ENCODE measurements around the gene EP400.
A peak's percentile ranks its signal among the peaks of the same experiment; 100 is the strongest.

Gene EP400

GRCh38 chr12:131927110-131928079 is 22.3 kb upstream of the EP400 start:
- DNase-seq, result no peak

DNA sequence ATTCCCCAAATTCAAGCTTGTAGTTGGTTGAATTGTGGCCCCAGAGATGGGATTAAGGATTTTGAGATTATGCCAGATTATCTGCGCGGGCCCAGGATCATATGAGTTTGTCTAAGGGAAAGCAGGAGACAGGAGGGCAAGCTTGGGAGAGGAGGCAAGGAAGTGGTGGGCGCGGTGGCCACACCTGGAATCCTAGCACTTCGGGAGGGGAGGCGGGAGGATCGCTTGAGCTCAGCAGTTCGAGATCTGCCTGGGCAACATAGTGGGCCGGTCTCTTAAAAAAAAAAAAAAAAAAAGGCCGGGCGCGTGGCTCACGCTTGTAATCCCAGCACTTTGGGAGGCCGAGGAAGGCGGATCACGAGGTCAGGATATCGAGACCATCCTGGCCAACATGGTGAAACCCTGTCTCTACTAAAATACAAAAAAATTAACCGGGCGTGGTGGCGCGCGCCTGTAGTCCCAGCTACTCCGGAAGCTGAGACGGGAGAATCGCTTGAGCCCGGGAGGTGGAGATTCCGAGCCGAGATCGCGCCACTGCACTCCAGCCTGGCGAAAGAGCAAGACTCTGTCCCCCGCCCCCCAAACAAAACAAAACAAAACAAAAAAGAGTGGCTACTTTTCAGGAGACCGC is 21.5 kb upstream of the EP400 start:
- no peak for DNase-seq

DNA sequence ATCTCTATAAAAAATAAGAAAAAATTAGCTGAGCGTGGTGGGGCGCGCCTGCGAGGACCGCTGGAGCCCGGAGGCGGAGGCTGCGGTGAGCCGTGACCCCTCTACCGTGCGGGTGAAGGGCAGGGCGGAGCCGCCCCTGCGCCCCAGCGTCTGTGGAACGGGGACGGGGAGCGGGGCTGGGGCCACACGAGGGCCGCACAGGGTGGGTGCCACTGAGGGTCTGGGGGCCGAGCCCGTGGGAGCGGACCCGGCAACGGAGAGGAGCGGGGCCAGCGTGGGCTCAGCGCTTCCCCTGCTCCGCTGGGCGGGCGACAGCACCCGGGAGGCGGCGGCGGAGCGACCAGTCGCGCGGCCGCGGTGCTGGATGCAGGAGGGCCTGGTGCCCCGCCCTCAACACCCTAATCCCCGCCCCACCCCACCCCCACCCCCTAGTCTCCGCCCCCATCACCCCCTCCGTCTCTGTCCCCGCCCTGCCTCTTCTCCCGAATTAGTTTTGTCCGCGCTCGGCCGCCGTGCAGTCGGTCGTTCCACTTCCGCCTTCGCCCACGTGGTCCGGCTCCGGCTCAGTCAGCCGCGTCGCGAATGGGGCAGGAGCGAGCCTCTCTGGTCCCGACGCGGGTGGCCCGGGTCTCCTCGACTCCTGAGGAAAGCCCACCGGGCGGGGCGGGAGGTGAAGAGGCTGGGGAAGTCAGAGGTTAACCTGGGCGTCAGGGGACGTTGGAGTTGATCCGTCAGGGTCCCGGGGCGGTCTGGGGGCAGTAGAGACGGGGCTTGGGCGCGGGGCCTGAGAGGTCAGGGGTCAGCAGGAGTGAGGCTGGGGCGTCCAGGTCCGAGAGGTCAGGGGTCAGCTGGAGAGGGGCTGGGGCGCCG is 20.8 kb upstream of the EP400 start, which contains the start of gene PUS1:
Gene PUS1, plus strand, starts transcription at position 566 of the 870 bp plus-strand sequence. CDS start 447 bp downstream, outside the sequence.
- DNase-seq, result peak; percentile 91

GRCh38 chr12:131929581-131930456 is 19.9 kb upstream of the EP400 start:
- no peak for DNase-seq

- no peak for DNase-seq
Observed at GRCh38 chr12:131930510-131930909, 19.2 kb upstream of the EP400 start.

GRCh38 chr12:131933387-131933786 is 16.4 kb upstream of the EP400 start:
- no peak for DNase-seq

DNA sequence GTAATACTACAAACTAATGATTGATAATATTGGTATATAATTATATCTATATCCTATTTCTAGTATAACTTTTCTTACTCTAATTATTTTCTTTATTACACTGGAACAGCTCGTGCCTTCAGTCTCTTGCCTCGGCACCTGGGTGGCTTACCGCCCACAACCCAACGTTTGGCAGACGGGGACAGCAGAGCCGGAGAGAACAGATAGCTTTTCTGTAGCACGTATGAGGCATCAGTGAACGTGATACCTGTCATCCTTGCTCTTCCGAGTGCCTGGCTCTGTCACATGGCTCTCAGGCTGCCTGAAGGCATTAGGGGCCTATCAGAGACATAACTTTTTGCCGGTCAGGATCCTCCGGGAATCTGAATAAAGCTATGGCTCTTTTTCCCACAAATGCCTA is 15.2 kb upstream of the EP400 start:
- DNase-seq, result no peak

GRCh38 chr12:131938082-131938481 is 11.7 kb upstream of the EP400 start:
- DNase-seq, result no peak

- DNase-seq, result no peak
Observed at GRCh38 chr12:131939007-131939406, 10.7 kb upstream of the EP400 start.

- DNase-seq, result no peak
Observed at GRCh38 chr12:131940141-131940547, 9.6 kb upstream of the EP400 start.

DNA sequence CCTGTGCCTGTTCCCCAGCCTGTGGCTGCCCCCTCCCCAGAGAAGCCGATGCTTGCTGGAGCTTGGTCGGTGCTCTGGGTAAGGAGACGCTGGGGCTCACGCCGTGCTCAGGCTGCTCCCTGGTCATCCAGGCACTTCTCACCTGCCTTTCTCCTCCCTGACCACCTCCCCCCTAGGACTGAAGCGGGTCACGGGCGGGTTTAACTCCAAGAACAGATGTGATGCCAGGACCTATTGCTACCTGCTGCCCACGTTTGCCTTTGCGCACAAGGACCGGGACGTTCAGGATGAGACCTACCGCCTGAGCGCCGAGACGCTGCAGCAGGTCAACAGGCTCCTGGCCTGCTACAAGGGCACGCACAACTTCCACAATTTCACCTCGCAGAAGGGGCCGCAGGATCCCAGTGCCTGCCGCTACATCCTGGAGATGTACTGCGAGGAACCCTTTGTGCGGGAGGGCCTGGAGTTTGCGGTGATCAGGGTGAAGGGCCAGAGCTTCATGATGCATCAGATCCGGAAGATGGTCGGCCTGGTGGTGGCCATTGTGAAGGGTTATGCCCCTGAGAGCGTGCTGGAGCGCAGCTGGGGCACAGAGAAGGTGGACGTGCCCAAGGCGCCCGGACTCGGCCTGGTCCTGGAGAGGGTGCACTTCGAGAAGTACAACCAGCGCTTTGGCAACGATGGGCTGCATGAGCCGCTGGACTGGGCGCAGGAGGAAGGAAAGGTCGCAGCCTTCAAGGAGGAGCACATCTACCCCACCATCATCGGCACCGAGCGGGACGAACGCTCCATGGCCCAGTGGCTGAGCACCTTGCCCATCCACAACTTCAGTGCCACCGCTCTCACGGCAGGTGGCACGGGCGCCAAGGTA is 8.4 kb upstream of the EP400 start:
- DNase-seq, result no peak

DNA sequence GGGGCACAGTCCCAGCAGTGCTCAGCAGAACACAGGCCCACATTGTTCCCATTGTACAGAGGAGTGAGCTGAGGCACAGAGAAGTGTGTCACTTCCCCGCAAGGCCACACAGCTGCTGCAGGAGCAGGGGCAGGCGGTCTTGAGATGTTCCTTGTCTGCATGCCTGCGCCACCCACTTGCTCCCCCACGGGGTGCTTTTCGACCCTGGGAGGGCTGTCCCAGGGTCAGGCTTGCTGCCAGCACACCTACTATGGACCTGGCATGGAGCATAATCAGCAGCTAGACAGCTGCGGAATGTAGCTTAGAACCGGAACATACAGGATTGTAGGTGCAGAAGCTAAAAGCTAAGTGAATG is 7.8 kb upstream of the EP400 start:
- DNase-seq, result no peak

GRCh38 chr12:131942671-131943070 is 7.1 kb upstream of the EP400 start:
- no peak for DNase-seq

DNA sequence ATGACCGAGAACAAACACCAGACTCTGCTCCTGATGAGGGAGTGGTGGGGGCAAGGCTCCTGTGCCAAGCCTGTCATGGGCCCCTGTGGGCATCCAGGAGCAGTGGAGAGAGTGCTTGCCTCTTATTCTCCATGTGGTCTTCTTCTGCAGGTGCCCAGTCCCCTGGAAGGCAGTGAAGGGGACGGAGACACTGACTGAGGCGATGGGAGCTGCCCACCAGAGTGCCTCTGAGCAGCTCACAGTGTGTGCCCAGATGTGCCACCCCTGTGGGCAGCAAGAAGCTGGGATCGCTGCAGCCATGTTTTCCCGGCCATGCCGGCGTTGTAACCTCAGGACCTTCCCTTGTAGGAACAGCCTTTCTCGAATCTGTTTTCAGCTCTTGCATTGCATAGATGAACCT is 6.4 kb upstream of the EP400 start:
- no peak for DNase-seq

DNA sequence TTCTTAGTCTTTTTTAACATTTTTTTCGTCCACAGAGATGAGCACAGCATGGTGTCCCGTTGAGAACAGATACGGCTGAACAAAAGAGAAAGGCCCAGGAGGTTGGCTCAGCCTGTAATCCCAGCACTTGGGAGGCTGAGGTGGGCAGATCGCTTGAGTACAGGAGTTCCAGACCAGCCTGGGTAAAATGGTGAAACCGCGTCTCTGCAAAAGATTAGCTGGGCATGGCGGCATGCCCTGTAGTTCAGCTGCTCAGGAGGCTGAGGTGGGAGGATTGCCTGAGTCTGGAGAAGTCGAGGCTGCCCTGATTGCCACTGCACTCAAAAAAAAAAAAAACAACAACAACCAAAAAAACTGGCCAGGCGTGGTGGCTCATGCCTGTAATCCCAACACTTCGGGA is 5.9 kb upstream of the EP400 start:
- DNase-seq, result no peak

DNA sequence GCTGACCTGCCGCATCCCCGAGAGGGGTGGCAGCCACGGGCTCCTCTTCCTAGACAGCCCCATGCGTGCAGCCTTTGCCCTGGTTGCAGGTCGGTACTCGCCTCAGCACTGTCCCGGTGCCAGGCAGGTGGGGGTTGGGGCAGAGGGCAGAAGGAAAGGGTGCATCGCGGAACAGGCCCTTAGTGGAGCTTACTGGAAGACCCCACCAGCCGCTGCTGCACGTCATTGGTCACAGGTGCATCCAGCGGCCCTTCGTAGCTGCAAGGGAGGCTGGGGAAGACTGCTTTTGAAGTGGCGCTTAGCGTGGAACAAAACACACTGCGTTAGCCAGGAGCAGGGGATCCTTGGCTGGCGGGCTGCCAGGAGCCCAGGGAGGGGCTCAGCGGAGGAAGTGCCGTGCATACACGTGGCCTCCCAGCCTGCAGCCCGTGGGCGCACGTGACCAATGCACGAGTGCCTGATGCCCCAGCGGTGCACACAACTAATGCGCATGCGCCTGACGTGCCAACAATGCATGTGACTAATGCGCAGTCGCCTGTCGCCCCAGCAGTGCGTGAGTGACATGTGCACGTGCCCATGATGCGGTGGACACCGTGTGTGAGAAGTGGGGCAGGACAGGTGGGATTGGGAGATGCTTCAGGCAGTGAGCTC is 5.0 kb upstream of the EP400 start:
- no peak for DNase-seq

- no peak for DNase-seq
Observed at GRCh38 chr12:131946757-131947156, 3.0 kb upstream of the EP400 start.

- DNase-seq, result no peak
Observed at GRCh38 chr12:131947482-131948027, 2.2 kb upstream of the EP400 start.

DNA sequence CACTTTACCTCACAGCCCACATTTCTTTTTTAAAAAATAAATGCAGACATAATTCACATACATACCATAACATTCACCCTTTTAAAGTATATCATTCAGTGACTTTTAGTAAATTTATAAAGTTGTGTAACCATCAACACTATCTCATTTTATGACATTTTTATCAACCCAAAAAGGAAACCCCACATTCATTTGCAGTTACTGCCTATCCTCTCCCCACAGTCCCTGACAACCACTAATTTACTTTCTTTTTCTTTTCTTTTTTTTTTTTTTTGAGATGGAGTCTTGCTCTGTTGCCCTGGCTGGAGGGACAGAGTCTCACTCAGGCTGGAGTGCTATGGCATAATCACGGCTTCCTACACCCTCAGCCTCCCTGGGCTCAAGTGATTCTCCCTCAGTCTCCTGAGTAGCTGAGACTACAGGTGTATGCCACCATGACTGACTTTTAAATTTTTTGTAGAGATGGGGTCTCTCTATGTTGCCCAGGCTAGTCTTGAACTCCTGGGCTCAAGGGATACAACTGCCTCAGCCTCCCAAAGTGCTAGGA is 1.5 kb upstream of the EP400 start:
- DNase-seq, result no peak

Measured in activated gamma-delta T cell treated with Interleukin-2 at 50 U/mL for 16 hours (primary cell).